Activated gamma-delta T cell treated with anti-CD3 and anti-CD28 coated beads, Interleukin-2, amount 50 U/mL, for 16 hours (primary cell): ENCODE results near the gene SLC6A6.
"Not testable (repeated sequence)": the region's sequence is repeated elsewhere in the genome, so short reads cannot be mapped to it uniquely, and the experiment has no call there.

Experiments used
- DNase-seq: peaks from one replicate; pipeline ENCODE4 v3.0.0-alpha.2; 2020; ENCODE audit warnings: low read depth

The SLC6A6 gene

DNA sequence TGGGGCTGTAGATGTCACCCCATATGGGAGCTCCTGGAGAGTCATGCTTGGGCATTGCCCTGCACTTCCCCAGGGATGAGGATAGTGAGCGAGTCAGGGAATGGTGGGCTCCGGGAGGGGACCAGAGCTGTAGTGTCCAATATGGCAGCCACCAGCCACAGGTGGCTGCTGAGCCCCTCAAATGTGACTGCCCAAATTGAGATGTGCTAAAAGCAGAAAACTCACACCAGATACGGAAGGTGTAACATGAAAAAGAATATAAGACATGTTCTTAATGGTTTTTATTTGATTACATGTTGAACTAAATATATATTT, 106.1 kb downstream of the SLC6A6 start:
- DNase-seq = no peak

DNA sequence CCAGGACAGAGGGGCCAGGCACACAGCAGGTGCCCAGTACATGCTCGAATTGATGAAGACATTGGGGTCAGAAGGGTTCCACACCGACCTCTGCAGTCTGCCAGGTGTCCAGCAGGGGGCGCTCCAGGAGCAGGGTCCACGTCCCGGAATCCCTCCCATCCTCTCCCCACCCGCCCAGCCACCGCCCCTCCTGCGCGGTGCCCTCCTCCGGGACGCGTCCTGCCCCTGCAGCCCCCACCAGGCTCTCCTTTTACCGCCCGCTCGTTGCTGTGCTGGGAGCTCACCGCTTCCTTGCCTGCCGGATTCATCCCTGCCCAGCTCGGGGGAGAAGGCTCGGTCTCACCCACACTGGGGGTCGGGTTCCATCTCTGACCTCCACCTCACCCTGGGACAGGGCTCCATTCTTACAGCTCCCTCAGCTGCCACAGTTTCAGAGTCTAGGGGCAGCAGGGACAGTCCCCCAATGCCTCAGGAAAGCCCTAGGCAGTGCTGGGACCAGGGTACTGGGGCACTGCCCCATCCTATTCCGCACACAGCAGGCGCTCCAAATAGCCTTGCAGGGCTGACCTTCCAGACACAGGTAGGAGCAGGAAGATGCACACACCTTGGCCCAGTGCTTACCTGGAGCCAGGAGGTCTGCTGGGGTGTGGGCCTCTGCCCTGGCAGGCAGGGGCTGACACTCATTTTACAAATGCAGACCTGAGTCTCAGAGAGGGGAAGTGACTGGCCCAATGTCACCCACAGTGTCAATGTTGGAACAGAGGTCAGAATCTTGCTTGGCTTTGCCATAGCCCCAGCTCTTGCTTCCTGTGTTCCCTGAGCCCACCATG, 106.8 kb downstream of the SLC6A6 start:
- peak; percentile 64 for DNase-seq

DNA sequence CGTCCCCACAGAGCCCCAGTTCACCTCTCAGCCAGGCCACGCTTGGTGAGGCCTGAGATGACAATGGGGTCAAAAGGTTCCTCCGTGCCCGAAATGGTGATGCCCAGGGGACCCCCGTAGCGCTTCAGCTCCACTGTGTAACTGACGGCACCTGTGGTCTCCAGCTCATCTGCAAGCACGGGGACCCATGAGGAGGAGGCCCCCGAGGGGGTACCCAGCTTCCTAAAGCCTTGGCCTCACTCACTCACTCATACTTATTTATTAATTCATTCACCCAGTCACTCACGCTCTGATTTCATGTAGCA, 107.3 kb downstream of the SLC6A6 start:
- no peak for DNase-seq

DNA sequence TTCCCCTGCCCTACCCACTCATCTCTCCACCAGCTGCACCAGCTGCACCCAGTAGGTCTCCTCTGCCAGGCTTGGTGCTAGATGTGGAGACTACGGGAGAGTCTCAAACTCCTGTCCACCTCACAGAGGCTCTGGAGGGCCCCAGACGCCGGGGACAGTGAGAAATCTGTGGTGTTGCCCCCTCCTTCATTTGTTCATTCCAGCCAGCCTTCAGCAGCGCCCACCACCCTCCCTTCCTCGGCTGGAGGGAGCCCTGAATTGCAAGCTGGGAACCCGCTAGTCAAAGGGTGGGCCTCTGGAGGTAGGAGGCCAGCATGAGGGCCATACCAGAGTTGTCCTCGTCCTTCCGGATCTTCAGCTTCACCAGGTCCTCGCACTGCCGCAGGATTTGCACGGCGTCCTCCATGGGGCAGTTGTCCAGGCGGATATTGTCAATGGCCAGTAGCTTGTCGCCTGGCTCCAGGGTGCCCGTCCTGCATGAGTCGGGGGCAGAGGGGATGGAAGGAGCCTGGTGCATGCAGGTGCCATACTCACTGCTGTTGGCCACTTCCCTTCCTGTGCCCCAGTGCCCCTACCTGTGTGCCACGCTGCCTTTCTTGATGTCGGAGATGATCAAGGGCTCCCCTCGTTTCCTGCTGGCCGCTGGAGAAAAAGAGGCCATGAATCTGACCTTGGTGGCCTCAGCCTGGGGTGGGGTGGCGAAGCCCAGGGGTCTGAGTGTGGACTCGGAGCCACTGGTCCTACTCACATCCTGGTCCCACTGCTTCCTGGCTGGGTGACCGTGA, 108.6 kb downstream of the SLC6A6 start:
- DNase-seq = no peak

DNA sequence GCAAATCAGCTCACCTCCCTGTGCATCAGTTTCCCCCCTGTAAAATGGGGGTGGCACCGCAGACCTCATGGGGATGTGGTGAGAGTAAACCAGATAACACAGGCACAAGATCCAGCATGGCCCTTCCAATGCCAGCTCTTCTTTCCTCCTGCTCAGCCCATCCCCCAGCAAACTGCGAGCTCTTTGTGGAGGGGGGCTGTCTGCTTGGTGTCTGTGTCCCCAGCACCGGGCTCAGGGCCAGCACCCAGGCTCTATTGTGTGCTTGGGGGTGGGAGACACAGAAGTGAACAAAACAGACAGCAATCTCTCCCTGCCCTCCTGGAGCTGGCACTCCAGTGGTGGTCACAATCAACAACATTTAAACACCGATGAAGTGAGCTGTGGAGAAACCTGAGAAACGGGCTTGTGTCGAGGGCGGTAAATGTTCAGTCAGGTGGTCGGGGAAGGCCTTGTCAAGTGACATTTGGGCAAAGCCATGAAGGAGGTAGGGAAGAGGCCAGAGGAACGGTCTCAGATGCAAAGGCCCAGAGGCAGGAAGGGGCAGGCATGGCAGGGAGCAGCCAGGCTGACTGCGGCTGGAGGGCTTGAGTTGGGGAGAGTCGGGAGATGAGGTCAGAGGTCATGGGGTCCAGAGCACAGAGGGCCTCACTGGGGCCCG, 109.3 kb downstream of the SLC6A6 start:
- no peak for DNase-seq

DNA sequence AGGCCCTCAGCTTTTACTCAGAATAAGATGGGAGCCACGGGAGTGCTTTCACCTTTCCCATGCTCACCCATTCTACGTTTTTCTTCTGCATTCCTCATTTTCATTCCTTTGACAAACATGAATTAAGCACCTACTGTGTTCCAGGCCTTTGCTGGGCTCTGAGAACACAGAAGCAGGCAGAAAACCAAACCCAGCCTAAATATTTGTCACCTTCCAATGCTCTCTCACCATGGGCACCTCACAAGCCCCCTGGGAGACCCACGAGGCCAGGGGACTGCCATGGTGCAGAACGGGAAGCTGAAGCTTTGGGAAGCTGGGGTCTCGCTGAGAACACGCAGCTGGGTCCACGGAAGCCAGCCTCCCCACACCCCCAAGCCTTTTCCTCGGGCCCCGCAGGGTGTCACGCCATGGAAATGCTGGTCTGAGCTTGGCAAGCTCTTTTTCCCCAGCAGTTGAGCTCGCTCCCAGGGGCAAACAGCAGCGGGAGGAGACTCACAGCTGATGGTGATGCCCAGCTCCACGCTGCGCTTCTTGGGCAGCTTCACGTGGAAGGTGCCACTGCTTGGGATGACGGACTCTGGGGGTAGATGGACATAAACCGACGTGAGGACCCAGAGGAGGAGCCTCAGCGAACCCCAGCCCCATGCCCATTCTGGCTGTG, 110.0 kb downstream of the SLC6A6 start:
- DNase-seq = no peak

DNA sequence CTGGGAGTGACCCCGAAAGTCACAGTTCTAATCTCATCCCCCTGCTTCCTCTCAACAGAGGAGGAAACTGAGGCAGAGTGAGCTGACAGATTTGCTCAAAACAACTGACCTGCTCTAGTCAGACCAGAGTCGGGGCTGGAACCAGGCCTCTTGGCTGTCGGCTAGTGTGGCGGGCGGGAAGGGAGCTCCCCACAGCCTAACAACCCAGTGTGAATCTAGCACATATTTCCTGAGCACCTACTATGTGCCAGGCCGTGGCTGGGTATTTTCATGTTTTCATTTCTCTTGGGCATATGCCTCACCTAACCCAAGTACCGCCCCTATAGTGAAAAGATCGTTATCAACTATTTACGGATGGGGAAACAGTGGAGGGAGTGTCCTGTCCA, 110.5 kb downstream of the SLC6A6 start:
- DNase-seq = no peak

DNA sequence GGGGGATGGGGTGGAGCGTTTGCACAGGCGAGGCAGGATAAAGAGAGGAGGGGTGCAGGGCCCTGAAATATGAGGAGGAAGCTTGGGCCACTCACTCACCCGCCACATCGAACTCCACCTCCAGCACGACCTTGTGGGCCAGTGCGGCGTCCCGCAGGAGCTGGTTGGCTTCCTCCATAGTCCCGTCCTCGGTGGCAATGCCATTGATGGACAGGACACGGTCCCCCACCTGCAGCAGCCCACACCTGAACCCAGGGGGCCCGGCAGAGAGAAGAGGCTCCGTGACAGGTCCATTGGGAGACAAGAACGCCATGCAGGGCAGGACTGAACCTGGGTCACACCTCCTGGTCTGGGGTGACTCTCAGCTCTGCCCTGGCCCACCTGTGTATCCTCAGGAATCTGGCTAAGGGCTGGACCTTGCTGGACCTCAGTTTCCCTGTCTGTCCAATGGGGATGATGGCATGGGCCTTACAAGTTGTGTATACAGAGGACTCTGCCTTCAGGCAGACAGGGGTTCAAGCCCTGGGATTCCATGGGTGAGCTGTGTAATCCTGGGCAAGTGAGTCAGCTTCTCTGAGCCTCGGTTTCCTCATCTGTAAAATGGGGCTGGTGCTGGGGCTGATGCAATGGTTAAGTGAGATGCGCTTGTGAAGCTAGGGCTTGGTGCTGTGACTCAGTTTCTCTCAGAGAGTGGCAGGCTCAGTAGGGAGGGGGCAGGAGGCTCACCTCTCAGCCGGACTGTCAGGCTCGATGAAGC, 111.3 kb downstream of the SLC6A6 start:
- no peak for DNase-seq

DNA sequence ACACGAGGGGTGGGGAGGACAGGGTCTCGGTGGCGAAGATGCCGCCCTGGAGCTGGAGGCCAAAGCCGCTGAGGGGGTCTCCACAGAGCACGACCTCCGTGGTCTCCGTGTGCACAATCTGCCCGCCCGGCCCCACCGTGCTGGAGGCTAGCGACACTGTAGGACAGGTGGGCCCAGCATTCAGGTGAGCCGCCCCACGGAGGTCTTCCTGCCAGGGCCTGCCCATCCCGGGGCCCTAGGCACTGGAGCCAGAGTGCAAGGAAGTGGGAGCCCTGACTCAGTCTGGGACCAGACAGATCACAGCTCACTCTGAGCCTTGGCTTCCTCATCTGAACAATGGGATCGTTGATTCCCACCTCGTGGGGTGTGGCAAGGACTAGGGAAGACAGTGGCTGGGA, 111.9 kb downstream of the SLC6A6 start:
- DNase-seq = no peak

DNA sequence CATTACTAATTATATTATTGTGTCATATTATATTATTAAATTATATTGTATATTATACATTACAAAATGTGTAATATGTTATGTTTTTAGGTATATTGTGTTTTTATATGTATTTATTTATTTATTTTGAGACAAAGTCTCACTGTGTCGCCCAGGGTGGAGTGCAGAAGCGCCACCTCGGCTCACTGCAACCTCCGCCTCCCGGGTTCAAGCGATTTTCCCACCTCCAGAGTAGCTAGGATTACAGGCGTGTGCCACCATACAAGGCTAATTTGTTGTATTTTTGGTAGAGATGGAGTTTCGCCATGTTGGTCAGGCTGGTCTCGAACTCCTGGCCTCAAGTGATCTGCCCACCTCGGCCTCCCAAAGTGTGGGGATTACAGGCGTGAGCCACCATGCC, 113.1 kb downstream of the SLC6A6 start:
- DNase-seq = not testable (repeated sequence)

DNA sequence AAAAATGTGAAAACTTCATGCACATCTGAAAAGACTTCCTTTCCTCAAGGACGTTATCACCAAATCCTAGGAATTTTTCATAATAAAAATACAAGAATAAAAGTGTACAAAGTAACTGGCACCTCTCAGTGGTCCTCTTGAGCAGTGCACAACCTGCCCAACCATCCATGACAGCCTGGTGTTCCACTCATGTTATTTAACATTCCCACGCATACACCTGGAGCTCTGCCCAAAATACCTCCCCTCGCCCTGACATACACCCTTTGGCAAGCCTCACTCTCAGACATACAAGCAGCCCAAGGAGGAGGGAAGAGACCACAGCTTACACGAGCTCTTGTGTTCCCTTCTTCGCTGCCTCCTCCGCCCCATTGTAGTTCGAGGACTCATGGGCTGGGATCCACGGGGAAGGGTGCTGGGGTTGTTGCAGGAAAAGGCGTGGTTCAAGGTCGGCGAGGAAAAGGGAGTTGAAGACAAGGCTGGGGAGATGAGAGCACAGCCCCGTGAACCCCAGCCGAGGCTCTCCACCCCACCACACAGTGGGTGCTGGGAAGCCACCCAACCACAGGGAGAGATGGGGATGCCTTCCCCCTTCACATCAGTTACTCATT, 114.4 kb downstream of the SLC6A6 start:
- DNase-seq = no peak

DNA sequence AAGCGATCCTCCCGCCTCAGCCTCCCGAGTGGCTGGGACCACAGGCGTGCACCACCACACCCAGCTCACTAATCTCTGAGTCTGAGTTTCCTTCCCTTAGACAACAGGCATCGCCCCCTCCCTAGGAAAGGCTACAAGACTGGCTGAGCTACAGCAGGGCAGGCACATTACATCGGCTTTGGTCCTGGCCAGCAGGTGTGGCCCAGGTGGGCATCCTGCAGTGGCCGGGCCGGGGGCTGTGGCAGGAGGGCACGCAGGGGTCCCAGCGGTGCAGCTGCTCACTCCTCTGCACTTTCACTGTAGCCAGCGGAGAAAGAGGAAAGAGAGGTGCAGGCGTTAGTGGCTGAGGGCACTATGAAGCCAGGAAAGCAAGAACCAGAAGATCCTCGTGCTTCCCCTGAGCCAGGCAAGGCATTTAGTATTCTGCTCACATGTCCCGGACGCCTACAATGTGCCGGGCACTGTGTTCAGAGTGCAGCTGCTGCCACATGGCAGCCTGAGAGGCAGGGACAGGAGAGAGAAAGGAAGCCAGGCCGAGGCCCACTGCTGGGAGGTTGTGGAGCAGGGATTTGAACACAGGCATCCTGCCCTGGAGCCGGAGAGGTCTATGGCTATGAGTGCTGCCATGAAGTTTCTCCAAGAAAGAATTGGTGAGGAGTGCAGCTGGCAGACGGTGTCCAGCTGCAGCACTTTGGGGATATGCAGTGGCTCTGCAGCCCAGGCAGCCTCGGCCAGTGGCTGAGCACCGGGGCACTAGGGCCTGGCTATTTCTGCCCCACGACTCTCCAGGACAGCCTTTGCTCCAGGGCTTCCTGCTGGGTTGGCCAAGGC, 115.4 kb downstream of the SLC6A6 start:
- no peak for DNase-seq

DNA sequence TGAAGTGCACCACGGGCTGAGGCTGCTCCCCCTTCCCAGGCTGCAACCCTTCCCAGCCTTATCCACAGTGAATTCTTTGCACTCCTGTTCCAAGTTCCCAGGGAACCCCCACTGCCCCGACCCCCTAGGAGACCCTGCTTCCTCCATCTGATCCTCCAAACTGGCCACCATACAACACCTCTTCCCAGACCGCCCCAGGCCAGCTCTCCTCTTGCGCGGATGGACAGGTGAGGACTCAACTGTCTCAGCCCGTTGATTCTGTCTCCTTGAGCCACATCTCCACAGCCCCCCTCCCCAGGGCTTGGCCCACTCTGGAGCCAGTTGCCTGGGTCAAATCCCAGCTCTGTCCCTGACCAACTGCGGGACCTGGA, 116.0 kb downstream of the SLC6A6 start:
- no peak for DNase-seq

DNA sequence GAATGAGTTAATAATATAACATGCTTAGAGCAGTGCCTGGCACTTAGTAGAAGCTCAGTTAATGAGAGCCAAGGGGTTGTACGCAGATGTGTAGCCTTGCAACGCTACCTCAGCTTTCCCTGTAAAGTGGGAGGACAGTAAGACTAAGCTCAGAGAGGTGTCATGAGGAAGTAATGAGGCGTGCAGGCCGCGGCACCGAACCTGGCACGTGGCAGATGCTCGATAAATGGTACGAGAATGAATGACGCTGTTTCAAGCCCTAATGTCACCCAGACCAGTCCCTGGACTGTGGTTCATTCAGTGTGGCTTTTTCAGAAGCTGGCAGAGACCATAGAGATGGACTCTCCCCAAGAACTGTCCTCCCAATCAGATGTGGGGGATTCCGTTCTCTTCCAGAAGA, 116.5 kb downstream of the SLC6A6 start:
- no peak for DNase-seq

DNA sequence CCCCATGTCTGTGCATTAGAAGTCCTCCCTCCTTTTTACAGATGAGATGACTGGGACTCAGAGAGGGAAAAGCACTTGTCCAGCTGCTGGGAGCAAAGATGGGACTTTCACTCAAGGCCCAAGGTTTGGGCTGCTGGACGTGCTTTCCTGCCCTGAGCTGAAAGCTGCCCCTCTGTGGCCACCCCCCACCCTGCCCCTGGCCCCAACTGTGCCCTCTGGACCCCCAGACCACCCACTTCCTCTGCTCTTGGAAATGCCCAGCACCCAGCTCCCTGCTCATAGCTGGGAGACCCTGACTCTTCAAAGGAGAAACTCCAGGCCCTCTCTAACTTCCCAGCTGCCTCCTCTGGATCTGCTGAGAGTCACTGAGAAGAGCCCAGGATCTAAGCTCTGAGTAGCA, 117.0 kb downstream of the SLC6A6 start:
- no peak for DNase-seq

DNA sequence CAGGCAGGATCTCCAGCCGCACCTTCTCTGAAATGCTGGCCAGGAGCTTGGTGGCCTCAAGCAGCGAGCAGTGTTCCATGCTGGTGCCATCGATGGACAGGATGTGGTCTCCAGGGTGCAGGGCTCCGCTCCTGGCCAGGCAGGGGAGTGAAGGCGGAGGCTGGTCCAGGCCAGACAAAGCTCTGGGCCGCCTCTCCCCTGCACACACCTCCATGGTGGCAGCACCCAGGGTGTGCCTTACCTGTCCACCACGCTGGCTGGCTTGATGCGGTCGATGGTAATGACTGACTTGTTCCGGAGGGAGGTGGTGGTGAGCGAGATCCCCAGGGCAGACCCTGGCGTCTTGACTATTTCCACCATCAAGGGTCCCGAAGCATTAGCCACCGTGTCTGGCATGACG, 117.7 kb downstream of the SLC6A6 start:
- DNase-seq = no peak

DNA sequence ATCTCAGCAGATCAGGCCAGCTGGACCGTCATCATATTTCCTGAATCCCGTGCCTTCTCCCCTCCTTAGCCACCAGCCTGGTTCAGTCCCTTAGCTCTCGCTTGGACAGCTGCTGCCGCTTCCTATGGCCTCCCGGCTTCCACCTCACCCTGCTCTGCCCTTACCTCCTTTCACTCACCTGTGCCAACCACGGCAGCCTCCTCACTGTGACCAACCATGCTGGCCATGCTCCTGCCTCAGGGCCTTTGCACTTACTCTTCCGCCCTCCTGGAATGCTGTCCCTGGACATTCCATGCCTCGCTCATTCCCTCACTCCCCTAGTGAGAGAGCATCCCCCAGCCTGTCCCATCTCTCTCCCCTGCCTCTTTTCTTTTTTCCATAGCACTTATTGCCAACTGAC, 118.6 kb downstream of the SLC6A6 start:
- DNase-seq = no peak

DNA sequence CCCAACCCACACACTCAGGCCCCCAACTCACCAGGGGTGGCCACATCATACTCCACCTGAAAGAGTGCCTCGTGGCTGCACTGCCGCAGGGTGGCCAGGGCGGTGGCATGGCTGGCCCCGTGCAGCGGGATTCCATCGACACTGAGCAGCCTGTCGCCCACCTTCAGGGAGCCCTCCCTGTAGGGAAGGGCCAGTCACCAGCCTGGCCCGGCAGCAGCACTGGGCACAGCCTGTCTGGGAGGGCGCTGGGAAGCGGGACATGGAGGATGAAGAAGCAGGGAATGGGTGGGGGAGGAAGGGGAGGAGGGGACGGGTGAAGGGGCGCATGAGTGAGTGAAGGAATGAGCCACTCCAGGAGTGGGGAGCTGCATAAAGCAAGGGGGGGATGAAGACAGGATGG, 119.2 kb downstream of the SLC6A6 start:
- no peak for DNase-seq

DNA sequence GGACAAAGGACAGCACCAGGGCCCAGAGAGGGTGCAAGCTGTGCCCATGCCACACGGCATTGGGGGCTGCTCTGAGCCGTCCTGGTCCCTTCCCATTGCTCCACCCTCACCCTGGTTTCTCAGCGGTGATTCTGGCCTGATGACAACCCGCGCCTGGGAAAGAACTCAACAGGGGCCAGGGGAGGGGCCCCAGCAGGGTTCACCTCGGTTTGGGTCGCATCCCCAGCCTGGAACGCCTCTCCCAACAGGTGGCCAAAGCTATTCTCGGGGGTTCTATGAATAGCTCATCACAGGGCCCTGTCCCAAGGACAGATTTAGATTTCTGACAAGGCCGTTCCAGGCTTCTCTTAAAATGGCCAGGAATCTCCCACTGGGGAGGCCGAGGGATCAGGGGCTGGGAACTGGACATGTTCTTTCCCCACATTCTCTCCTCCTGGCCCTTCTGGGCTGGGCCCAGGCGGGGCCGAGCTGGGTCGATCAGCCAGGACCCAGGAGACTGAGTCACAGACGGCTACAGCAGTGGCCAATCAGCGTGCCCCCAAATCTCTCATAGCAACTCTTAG, 119.8 kb downstream of the SLC6A6 start:
- no peak for DNase-seq

DNA sequence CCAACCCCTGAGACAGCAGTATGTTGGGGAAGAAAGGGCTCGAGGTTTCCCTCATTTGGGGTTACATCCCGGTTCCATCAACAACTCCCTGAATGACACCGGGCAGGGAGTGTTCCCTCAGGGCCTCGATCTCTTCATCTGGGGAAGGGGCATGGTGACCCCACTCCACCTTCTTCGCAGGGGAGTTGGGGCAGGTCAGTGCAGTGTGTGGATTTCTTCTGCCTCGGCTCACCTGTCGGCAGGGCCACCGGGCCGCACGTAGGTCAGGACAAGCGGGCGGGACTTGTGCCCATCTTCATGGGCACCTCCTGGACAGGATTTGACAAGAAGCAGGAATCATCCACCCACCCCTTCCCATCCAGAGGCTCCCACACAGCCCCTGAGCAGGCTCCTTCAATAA, 120.4 kb downstream of the SLC6A6 start:
- DNase-seq = no peak

DNA sequence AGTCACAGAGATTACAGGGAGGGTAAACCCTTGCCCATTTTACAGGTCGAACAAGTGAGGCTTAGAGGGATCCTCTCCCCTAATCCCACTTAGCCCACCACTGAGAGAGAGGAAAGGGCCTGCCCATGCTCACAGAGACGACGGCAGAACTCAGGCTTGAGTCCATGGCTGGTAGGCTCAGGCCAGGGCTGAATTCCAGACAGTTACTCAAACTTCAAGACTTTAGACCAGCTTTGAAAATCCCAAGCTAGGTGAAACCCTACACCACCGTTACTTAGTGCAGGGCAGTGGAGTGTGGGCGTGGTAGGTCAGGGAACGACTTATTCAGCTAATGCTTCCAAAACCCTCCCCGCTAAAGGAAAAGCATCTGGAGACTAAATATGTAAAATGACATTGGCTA, 121.4 kb downstream of the SLC6A6 start:
- no peak for DNase-seq
